Head of caudate nucleus (tissue), 42 donors: ENCODE data around the gene PTCH1.

ENCODE experiments used
- DNase-seq, 42 donors: peaks; one replicate each; pipeline versions ENCODE4 v3.0.0 to v3.0.0-alpha.2; 2020 to 2021; ENCODE audit warnings: mixed read lengths in 7 of 42
- intact Hi-C: fragments of 100-400 bp; cut with DNase I; formaldehyde crosslinking; loops from one replicate; pipeline ENCODE4 v1.15.0; 2022

Gene PTCH1

DNA sequence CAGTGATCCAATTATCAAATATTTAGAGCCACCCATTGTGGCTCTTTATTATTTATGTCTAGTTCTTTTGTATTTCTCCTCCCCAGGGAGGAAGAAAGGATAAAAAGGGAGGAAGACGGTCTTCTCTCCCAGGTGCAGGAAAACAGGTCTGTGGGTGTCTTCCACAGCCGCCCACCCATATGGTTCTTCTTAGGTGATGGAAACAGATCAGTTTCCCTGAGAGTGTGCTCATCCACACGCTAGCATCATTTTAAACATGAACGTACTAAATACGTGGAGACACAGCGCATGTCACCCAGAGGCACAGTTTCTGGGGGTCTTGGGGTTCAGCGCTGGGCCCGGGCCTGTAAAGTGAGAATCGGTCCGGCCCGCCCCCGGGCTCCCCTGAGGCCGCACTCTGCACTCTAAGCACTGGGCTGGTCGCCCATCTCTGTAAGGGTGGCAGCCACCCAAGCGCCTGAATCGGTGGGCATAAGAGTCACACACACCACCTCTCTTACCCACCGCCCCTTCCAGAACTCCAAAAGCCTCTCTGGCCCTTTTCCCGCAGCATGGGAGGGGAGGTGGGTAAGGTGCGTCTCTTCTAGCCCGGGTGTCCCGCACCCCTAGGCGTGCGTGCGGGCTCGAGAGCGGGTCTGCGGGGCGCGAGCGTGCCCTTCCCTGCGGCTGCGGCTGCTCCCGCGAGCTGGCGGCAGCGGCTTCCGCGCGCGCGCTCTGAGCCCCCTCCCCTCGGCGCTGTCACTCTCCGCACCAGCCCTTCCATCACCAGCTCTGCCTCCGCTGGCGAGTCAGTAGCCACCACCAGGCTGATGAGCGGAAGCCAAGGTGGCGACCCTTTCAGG lies 1.3 kb downstream of the PTCH1 start:
- DNase-seq: peak in 31 of 42 donors; percentile 15 to 68 (median 42)
- intact Hi-C loops: loop anchor here (10.0 kb wide), 2 partner anchors 359 to 599 kb away; partner anchors contain the start of gene ERCC6L2

DNA sequence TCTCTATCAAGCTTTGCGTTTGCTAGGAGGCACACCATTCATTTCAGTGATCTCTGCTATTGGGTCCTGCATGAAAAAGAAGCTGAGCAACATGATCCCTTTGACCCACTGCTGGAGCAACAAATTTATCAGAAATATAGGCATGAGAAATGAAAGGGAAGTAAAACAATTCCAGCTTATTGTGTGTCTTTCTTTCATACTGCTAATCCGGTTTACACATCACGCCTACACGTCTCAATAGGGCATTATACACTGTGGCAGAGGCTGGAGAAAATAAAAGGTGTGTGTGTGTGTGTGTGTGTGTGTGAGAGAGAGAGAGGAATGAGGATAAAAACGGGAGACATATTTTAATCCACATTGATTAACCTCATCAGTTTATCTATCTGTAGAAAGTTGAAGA lies 2.4 kb downstream of the PTCH1 start:
- intact Hi-C loops: loop anchor here (5.0 to 10.0 kb wide), 3 partner anchors 197 to 600 kb away; partner anchors contain the start of genes ERCC6L2 and FANCC

DNA sequence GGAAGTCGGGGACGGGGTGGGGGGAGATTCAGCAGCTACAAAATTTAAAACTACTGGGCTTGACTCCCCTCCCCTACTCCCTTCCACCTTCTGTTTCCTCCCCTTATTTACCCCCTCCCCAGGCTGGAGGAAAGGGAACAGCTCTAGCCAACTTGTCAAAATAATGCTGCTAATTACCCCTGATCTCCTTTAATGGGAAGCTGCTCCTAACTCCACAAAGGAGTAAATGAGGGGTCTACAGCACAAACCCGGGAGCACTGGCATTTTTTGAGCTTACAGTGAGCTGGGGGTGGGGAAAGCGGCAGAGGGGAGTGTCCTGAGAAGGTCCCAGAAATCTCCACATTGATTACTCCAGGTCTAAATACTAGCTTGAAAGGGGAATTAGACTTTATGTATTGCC lies 3.1 kb downstream of the PTCH1 start:
- no peak for DNase-seq
- intact Hi-C loops: loop anchor here (5.0 to 10.0 kb wide), 3 partner anchors 196 to 601 kb away; partner anchors contain the start of genes ERCC6L2 and FANCC

More for the DNA sequence above, 2.4 kb downstream of the PTCH1 start:
- DNase-seq: no peak

DNA sequence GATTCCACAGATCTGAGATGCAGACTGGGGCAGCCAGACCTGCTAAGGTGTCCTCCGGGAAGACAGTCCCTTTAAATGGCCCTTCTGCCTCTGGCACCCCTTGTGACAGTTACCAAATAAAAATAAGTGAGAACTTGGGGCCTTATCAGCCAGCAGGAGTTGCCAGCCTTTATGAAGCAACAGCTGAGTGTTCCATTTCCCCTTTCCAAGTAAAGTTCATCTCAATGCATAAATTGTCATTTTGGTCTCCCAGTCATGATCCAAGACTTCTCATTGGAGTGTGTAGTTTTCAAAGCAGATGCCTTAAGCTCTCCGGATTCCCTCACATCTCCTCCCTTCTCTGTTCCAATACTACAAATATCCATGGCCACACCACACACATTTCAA lies 4.1 kb downstream of the PTCH1 start:
- intact Hi-C loops: loop anchor here (5.0 to 10.0 kb wide), 3 partner anchors 195 to 602 kb away; partner anchors contain the start of genes ERCC6L2 and FANCC
- DNase-seq: no peak

DNA sequence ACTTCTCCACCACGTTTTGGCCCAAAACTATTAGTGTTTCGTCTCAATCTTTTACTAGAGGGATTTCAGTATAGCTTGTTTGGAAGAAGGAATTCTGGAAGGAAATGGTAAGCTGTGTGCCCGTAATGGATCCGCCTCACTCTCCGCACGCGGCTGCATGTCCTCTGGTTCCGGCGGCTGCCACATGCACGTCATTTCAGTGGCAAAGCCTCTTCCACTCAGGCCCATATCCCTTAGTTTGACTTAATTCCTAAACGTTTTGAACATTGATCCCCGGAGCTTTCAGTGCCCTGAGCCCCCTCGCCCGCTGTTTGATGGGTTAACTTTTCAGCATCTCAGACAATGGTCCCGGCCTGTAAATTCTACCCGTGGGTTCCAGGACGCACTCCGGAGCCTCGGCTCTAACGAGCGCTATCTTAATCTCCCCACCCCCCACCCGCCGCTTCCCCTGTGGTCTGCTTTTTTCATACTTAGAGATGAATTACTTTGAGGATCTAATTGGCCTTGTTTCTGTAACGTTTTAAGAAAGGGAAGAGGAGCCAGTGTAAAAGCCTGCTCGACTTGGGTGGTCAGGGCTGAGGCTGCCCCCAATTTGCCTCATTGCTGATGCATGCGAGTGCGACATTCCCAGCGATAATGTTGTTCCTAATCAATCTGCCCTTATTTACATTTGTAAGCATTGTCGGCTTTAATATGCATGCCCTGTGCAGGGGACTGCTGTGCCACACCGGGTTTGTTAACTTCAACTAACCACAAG lies 4.6 kb downstream of the PTCH1 start:
- intact Hi-C loops: loop anchor here (5.0 to 10.0 kb wide), 3 partner anchors 195 to 603 kb away; partner anchors contain the start of genes ERCC6L2 and FANCC
- peak in 3 of 42 donors; percentile 10 to 32 (median 16) for DNase-seq

- intact Hi-C loops: loop anchor here (5.0 to 10.0 kb wide), 3 partner anchors 194 to 603 kb away; partner anchors contain the start of genes ERCC6L2 and FANCC
- DNase-seq: no peak
Measured at GRCh38 chr9:95511616-95511931, 5.2 kb downstream of the PTCH1 start.

- DNase-seq: peak; percentile 77 to 97 (median 92)
- intact Hi-C loops: loop anchor here (5.0 to 10.0 kb wide), 3 partner anchors 194 to 604 kb away; partner anchors contain the start of genes ERCC6L2 and FANCC
Measured at GRCh38 chr9:95510709-95511615, 5.8 kb downstream of the PTCH1 start.

DNA sequence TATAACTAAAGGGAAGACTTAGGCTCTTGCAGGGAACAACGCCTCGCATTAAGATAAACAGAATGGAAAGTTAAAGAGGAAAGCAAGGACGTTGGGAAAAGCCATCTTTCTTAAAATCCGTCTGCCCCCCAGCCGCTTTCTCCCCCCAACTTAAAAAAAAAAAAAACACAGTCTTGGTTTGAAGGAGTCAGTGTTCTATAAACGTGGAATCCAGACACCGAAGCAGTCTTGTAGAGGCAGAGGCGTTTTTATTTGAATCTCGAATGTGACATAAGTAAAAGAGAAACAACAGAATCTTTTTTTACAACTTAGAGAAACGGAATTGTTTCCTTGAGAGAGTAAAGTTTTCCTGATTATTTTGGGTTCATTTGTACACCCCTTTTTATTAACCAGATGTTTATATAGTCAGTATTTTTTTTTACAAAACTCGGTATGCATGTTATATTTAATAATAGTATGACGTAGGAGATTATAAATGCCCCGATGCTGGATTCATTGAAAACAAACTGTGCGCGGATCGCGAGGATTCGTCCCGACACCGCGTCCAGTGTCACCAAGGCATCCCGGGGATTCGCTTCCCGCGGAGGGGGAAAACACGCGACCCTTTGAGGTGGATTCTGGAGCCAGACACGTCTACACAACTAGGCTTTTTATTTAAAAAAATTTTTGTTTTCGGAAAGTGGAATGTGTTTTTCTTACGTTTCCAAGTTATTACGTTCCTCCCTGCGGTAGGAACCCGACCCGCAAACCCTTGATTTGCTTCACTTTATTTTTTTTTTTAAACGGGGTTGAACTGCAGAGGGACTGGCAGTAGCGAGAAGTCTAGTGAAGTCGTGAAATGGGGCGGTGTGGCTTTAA lies 6.7 kb downstream of the PTCH1 start:
- peak in 24 of 42 donors; percentile 12 to 77 (median 48) for DNase-seq
- intact Hi-C loops: loop anchor here (5.0 to 10.0 kb wide), 4 partner anchors 48 to 605 kb away; partner anchors contain the start of genes ERCC6L2 and FANCC

DNA sequence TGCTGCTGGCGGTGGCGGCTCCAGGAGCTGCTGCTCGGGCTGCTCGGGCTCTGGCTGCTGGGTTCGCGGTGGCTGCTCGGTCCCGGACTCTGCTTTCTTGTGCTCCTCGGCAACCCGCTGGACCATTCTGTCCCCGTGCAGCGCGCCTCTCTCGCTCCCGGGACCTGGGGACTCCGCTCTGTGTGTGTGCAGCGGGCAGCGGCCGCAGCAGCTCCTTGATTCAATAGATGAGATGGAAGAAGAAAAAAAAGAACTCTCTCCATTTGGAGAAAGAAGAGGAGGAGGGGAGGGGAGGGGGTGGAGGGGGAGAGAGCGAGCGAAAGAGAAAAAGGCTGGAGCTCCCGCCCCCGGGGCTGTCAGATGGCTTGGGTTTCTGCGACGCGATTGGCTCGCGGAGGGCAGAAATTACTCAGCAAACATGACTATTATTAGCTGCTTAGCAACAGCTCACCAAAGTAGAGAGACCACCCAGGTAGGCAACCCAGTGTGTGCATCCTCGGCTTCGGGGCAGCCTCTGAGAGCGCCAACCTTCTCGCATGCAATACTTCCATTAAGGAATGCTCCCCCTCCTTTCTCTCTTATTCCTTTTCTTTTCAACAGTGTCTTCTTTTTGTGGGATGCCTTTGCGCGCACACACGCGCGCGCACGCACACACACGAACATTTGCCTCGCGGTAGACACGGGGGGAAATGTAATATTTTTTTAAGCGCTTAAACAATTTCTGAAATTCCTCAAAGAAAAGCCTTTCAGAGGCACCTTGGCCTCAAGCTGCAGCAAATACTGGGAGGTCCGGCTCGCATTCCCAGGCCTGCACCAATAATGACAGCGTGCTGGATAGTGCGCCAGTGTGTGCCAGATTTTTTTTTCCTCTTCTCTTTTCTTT lies 7.6 kb downstream of the PTCH1 start:
- peak; percentile 84 to 97 (median 92) for DNase-seq
- intact Hi-C loops: loop anchor here (5.0 kb wide), 1 partner anchor 47 kb away; no protein-coding TSS in a partner anchor

DNA sequence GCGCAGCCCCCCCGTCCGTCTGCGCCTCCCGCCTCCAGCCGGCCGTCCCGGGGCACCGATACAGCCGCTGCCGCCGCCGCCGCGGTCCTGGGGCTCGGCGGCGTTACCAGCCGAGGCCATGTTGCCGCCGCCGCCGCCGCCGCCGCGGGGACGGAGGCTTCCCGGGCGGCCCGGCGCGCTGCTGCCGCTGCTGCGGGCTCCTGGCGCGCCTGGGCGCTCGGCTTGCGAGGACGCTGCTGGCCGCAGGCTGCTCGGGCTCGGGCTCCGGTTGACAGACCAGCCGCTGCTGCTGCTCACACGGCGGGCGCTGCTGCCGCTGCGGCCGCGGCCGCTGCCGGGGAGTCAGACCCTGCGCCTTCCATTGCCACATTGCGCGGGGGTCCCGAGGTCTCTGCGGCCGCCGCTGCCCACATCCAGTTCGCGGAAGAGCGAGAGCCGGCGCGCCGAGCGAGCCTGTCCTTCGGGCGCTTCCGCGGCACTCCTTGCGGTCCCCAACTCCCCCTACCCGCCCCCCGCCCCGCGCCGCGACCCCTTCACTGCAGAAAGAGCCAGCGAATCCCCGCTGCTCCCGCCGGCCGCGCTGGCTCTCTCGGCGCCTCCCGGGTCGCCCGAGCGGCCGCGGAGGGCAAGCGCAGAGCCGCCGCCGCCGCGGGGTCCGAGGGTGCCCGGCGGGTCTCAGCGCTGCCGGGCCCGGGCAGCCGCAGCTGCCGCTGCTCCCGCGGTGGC lies 8.4 kb downstream of the PTCH1 start:
- peak in 6 of 42 donors; percentile 15 to 69 (median 38) for DNase-seq
- intact Hi-C loops: loop anchor here (5.0 kb wide), 1 partner anchor 46 kb away; no protein-coding TSS in a partner anchor

GRCh38 chr9:95507464-95508241 lies 9.1 kb downstream of the PTCH1 start:
- peak in 41 of 42 donors; percentile 41 to 87 (median 67) for DNase-seq
- intact Hi-C loops: loop anchor here (5.0 kb wide), 1 partner anchor 45 kb away; no protein-coding TSS in a partner anchor

DNA sequence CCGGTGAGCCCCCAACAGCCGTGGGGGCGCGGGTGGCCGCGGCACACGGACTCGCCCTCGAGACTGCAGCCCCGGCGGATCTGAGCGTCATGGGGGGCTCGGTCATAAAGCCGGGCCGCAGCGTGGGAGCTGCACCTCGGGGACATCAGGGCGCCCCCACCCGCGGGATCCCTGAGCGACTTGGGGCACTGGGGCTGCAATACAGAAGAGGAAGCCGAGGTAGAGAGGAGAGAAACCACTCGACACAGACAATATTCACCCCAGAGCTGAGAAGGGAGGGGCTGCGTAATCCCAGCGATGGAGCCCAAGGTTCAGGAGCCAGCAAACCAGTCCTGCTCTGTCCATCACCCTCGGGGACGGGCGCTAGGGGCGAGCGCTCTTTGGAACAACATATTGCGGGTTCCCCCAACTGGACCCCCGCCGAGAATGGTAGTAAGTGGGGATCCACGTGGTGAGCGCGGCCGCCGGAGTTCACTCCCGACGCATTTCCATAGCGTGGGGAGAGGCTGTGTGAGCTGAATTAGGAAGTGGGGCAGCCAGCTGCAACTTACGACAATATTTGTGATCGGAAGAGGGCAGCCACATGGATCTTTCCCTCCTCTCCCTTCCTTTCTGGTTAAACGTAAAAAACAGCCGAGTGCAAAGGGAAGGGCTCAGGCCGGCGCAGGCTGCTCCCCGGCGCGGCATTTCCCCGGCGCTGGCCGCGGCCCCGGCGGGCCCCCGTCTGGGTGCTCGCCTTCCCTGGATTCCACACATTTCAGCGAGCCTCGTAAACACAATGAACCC lies 9.9 kb downstream of the PTCH1 start:
- intact Hi-C loops: loop anchor here (5.0 kb wide), 1 partner anchor 45 kb away; no protein-coding TSS in a partner anchor
- DNase-seq: peak in 41 of 42 donors; percentile 54 to 87 (median 70)

DNA sequence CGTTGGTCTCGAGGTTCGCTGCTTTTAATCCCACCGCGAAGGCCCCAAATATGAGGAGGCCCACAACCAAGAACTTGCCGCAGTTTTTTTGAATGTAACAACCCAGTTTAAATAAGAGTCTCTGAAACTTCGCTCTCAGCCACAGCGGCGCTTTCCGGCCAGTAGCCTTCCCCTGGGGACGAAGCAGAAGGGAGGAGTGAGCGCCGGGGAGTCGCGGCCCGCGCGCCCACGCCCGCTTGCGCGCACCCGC lies 10.4 kb downstream of the PTCH1 start:
- peak in 11 of 42 donors; percentile 24 to 63 (median 37) for DNase-seq
- intact Hi-C loops: loop anchor here (5.0 kb wide), 1 partner anchor 44 kb away; no protein-coding TSS in a partner anchor
